ENCODE data around the gene ZKSCAN2.

- TF ChIP-seq CTCF (IDR thresholded peaks at IDR 0.05; ENCODE audit: poor library complexity, severe bottlenecking) = no peak
- no peak for TF ChIP-seq POLR2AphosphoS5 (IDR thresholded peaks at IDR 0.05)
- no peak for TF ChIP-seq EZH2 (IDR thresholded peaks at IDR 0.05; ENCODE audit: borderline replicate concordance, insufficient read depth, low read length, poor library complexity, severe bottlenecking)
- no peak for TF ChIP-seq EP300 (conservative IDR thresholded peaks at IDR 0.05; ENCODE audit: poor library complexity, severe bottlenecking)
- no peak for TF ChIP-seq REST (IDR thresholded peaks at IDR 0.05; ENCODE audit: borderline replicate concordance)
- TF ChIP-seq TAF1 (IDR thresholded peaks at IDR 0.05; ENCODE audit: low read depth) = no peak
- no peak for TF ChIP-seq SMC3 (conservative IDR thresholded peaks at IDR 0.05; ENCODE audit: poor library complexity)
- no peak for TF ChIP-seq RAD21 (conservative IDR thresholded peaks at IDR 0.05)
- TF ChIP-seq MXI1 (conservative IDR thresholded peaks at IDR 0.05; ENCODE audit: poor library complexity, severe bottlenecking) = no peak
Measured at GRCh38 chr16:25250467-25250866, 7.2 kb downstream of the ZKSCAN2 start.
